ENCODE measurements around the gene AGXT.
"Not testable (repeated sequence)": the region's sequence is repeated elsewhere in the genome, so short reads cannot be mapped to it uniquely, and the experiment has no call there.

AGXT gene

GRCh38 chr2:240832205-240832727 lies 36.4 kb upstream of the AGXT start:
- no peak overlapping the region for H3K9ac ChIP-seq (ENCODE audit: low read depth, low read length)
- peak overlapping the region; percentile 62 for H3K4me2 ChIP-seq (ENCODE audit: low read length)
- peaks cover 63% of the 10 kb centered on the region for H3K27me3 ChIP-seq (ENCODE audit: control insufficient read depth, insufficient read depth, low read length)
- peaks cover 15% of the 10 kb centered on the region for H3K4me1 ChIP-seq (ENCODE audit: control insufficient read depth, insufficient read depth, low read length)
- no peaks in the 10 kb centered on the region for H3K9me3 ChIP-seq (replicated peaks; ENCODE audit: low read length)
- no peaks in the 10 kb centered on the region for H3K36me3 ChIP-seq (ENCODE audit: insufficient read depth, low read length)
- H3K4me3 ChIP-seq (ENCODE audit: low read length): peak overlapping the region; percentile 51

GRCh38 chr2:240832921-240833494 lies 35.6 kb upstream of the AGXT start:
- Histone ChIP-seq H3K9me3 (replicated peaks; ENCODE audit: low read length) (no peaks in the 10 kb centered on the region), H3K4me1 (ENCODE audit: control insufficient read depth, insufficient read depth, low read length) (peaks cover 15% of the 10 kb centered on the region)

GRCh38 chr2:240833724-240834285 lies 34.8 kb upstream of the AGXT start:
- no peak overlapping the region for H3K4me2 ChIP-seq (ENCODE audit: low read length)
- H3K4me3 ChIP-seq (ENCODE audit: low read length): no peak overlapping the region
- H3K9me3 ChIP-seq (replicated peaks; ENCODE audit: low read length): no peaks in the 10 kb centered on the region
- peaks cover 58% of the 10 kb centered on the region for H3K27me3 ChIP-seq (ENCODE audit: control insufficient read depth, insufficient read depth, low read length)
- H3K9ac ChIP-seq (ENCODE audit: low read depth, low read length): no peak overlapping the region
- H3K36me3 ChIP-seq (ENCODE audit: insufficient read depth, low read length): no peaks in the 10 kb centered on the region
- peaks cover 15% of the 10 kb centered on the region for H3K4me1 ChIP-seq (ENCODE audit: control insufficient read depth, insufficient read depth, low read length)

More at GRCh38 chr2:240832921-240833494, 35.6 kb upstream of the AGXT start:
- H3K4me2 ChIP-seq (ENCODE audit: low read length): no peak overlapping the region
- no peaks in the 10 kb centered on the region for H3K36me3 ChIP-seq (ENCODE audit: insufficient read depth, low read length)
- no peak overlapping the region for H3K9ac ChIP-seq (ENCODE audit: low read depth, low read length)
- no peak overlapping the region for H3K4me3 ChIP-seq (ENCODE audit: low read length)
- peaks cover 63% of the 10 kb centered on the region for H3K27me3 ChIP-seq (ENCODE audit: control insufficient read depth, insufficient read depth, low read length)

GRCh38 chr2:240834377-240834975 lies 34.1 kb upstream of the AGXT start:
- no peak overlapping the region for H3K9ac ChIP-seq (ENCODE audit: low read depth, low read length)
- no peaks in the 10 kb centered on the region for H3K36me3 ChIP-seq (ENCODE audit: insufficient read depth, low read length)
- H3K4me2 ChIP-seq (ENCODE audit: low read length): no peak overlapping the region
- peaks cover 15% of the 10 kb centered on the region for H3K4me1 ChIP-seq (ENCODE audit: control insufficient read depth, insufficient read depth, low read length)
- no peaks in the 10 kb centered on the region for H3K9me3 ChIP-seq (replicated peaks; ENCODE audit: low read length)
- no peak overlapping the region for H3K4me3 ChIP-seq (ENCODE audit: low read length)
- H3K27me3 ChIP-seq (ENCODE audit: control insufficient read depth, insufficient read depth, low read length): peaks cover 54% of the 10 kb centered on the region

- no peak overlapping the region for H3K9ac ChIP-seq (ENCODE audit: low read depth, low read length)
- H3K4me2 ChIP-seq (ENCODE audit: low read length): no peak overlapping the region
- peaks cover 45% of the 10 kb centered on the region for H3K27me3 ChIP-seq (ENCODE audit: control insufficient read depth, insufficient read depth, low read length)
- H3K36me3 ChIP-seq (ENCODE audit: insufficient read depth, low read length): no peaks in the 10 kb centered on the region
- H3K9me3 ChIP-seq (replicated peaks; ENCODE audit: low read length): no peaks in the 10 kb centered on the region
- H3K4me3 ChIP-seq (ENCODE audit: low read length): no peak overlapping the region
- H3K4me1 ChIP-seq (ENCODE audit: control insufficient read depth, insufficient read depth, low read length): peaks cover 15% of the 10 kb centered on the region
These were observed 33.1 kb upstream of the AGXT start for GRCh38 chr2:240835528-240835927.

GRCh38 chr2:240836781-240837467 lies 31.7 kb upstream of the AGXT start:
- no peaks in the 10 kb centered on the region for H3K9me3 ChIP-seq (replicated peaks; ENCODE audit: low read length)
- no peak overlapping the region for H3K4me3 ChIP-seq (ENCODE audit: low read length)
- H3K9ac ChIP-seq (ENCODE audit: low read depth, low read length): no peak overlapping the region
- peaks cover 11% of the 10 kb centered on the region for H3K4me1 ChIP-seq (ENCODE audit: control insufficient read depth, insufficient read depth, low read length)
- no peaks in the 10 kb centered on the region for H3K36me3 ChIP-seq (ENCODE audit: insufficient read depth, low read length)
- peaks cover 40% of the 10 kb centered on the region for H3K27me3 ChIP-seq (ENCODE audit: control insufficient read depth, insufficient read depth, low read length)
- H3K4me2 ChIP-seq (ENCODE audit: low read length): peak overlapping the region; percentile 19

GRCh38 chr2:240837621-240838020 lies 31.0 kb upstream of the AGXT start:
- Histone ChIP-seq H3K4me3 (ENCODE audit: low read length) (no peak overlapping the region), H3K27me3 (ENCODE audit: control insufficient read depth, insufficient read depth, low read length) (peaks cover 36% of the 10 kb centered on the region), H3K4me1 (ENCODE audit: control insufficient read depth, insufficient read depth, low read length) (peaks cover 10% of the 10 kb centered on the region), H3K9me3 (replicated peaks; ENCODE audit: low read length) (no peaks in the 10 kb centered on the region), H3K4me2 (ENCODE audit: low read length) (no peak overlapping the region), H3K36me3 (ENCODE audit: insufficient read depth, low read length) (no peaks in the 10 kb centered on the region), H3K9ac (ENCODE audit: low read depth, low read length) (no peak overlapping the region)

- no peak overlapping the region for H3K4me2 ChIP-seq (ENCODE audit: low read length)
- H3K9me3 ChIP-seq (replicated peaks; ENCODE audit: low read length): no peaks in the 10 kb centered on the region
- no peak overlapping the region for H3K9ac ChIP-seq (ENCODE audit: low read depth, low read length)
- H3K27me3 ChIP-seq (ENCODE audit: control insufficient read depth, insufficient read depth, low read length): peaks cover 40% of the 10 kb centered on the region
- no peaks in the 10 kb centered on the region for H3K36me3 ChIP-seq (ENCODE audit: insufficient read depth, low read length)
- no peak overlapping the region for H3K4me3 ChIP-seq (ENCODE audit: low read length)
- H3K4me1 ChIP-seq (ENCODE audit: control insufficient read depth, insufficient read depth, low read length): peaks cover 10% of the 10 kb centered on the region
These were observed 29.2 kb upstream of the AGXT start for GRCh38 chr2:240839152-240840143.

- H3K9ac ChIP-seq (ENCODE audit: low read depth, low read length): no peak overlapping the region
These were observed 28.1 kb upstream of the AGXT start for GRCh38 chr2:240840435-240841060.

GRCh38 chr2:240846309-240846708 lies 22.3 kb upstream of the AGXT start:
- H3K4me1 ChIP-seq (ENCODE audit: control insufficient read depth, insufficient read depth, low read length); H3K9ac ChIP-seq (ENCODE audit: low read depth, low read length); H3K9me3 ChIP-seq (replicated peaks; ENCODE audit: low read length); H3K4me2 ChIP-seq (ENCODE audit: low read length); H3K4me3 ChIP-seq (ENCODE audit: low read length); H3K36me3 ChIP-seq (ENCODE audit: insufficient read depth, low read length): not testable (repeated sequence)
- peaks cover 31% of the 10 kb centered on the region for H3K27me3 ChIP-seq (ENCODE audit: control insufficient read depth, insufficient read depth, low read length)

More at GRCh38 chr2:240840435-240841060, 28.1 kb upstream of the AGXT start:
- no peak overlapping the region for H3K4me2 ChIP-seq (ENCODE audit: low read length)
- H3K4me3 ChIP-seq (ENCODE audit: low read length): no peak overlapping the region
- H3K9me3 ChIP-seq (replicated peaks; ENCODE audit: low read length): no peaks in the 10 kb centered on the region
- H3K4me1 ChIP-seq (ENCODE audit: control insufficient read depth, insufficient read depth, low read length): peaks cover 10% of the 10 kb centered on the region
- H3K36me3 ChIP-seq (ENCODE audit: insufficient read depth, low read length): no peaks in the 10 kb centered on the region
- peaks cover 40% of the 10 kb centered on the region for H3K27me3 ChIP-seq (ENCODE audit: control insufficient read depth, insufficient read depth, low read length)

Data from skeletal muscle satellite cell (primary cell).